Measurements from ENCODE around the gene TMEM168.

Gene TMEM168

GRCh38 chr7:112833082-112833481 is 42.9 kb upstream of the TMEM168 start:
- TF ChIP-seq ESRRG (CRISPR knock-in tag; IDR thresholded peaks at IDR 0.05) (no peak), TOX (CRISPR knock-in tag; IDR thresholded peaks at IDR 0.05; ENCODE audit: borderline replicate concordance) (no peak), PATZ1 (CRISPR knock-in tag; IDR thresholded peaks at IDR 0.05; ENCODE audit: borderline replicate concordance) (no peak), ARNTL (CRISPR knock-in tag; IDR thresholded peaks at IDR 0.05; ENCODE audit: borderline replicate concordance, low read depth) (no peak), ZFP3 (CRISPR knock-in tag; IDR thresholded peaks at IDR 0.05) (no peak), POU6F1 (CRISPR knock-in tag; IDR thresholded peaks at IDR 0.05; ENCODE audit: borderline replicate concordance, low read depth) (no peak), PPARA (CRISPR knock-in tag; IDR thresholded peaks at IDR 0.05; ENCODE audit: borderline replicate concordance) (no peak), BACH2 (CRISPR knock-in tag; IDR thresholded peaks at IDR 0.05; ENCODE audit: borderline replicate concordance) (no peak), OSR1 (CRISPR knock-in tag; IDR thresholded peaks at IDR 0.05) (no peak), ZNF565 (CRISPR knock-in tag; conservative IDR thresholded peaks at IDR 0.05; ENCODE audit: low read depth) (no peak), ZNF8 (CRISPR knock-in tag; IDR thresholded peaks at IDR 0.05) (no peak)

GRCh38 chr7:112830769-112831168 is 40.6 kb upstream of the TMEM168 start:
- no peak for TF ChIP-seq ISL1 (CRISPR knock-in tag; IDR thresholded peaks at IDR 0.05)
- no peak for TF ChIP-seq TSHZ2 (CRISPR knock-in tag; IDR thresholded peaks at IDR 0.05)
- TF ChIP-seq GLIS3 (CRISPR knock-in tag; IDR thresholded peaks at IDR 0.05) = no peak
- no peak for TF ChIP-seq ESRRG (CRISPR knock-in tag; IDR thresholded peaks at IDR 0.05)
- TF ChIP-seq ZNF565 (CRISPR knock-in tag; conservative IDR thresholded peaks at IDR 0.05; ENCODE audit: low read depth) = no peak
- no peak for TF ChIP-seq ZNF8 (CRISPR knock-in tag; IDR thresholded peaks at IDR 0.05)
- no peak for TF ChIP-seq POU6F1 (CRISPR knock-in tag; IDR thresholded peaks at IDR 0.05; ENCODE audit: borderline replicate concordance, low read depth)
- TF ChIP-seq BACH2 (CRISPR knock-in tag; IDR thresholded peaks at IDR 0.05; ENCODE audit: borderline replicate concordance) = no peak
- TF ChIP-seq ZNF70 (CRISPR knock-in tag; IDR thresholded peaks at IDR 0.05) = no peak
- TF ChIP-seq ZC3H10 (CRISPR knock-in tag; IDR thresholded peaks at IDR 0.05) = no peak
- no peak for ATAC-seq

More at GRCh38 chr7:112833082-112833481, 42.9 kb upstream of the TMEM168 start:
- ATAC-seq = no peak

- TF ChIP-seq TOX (CRISPR knock-in tag; IDR thresholded peaks at IDR 0.05; ENCODE audit: borderline replicate concordance) (no peak), ZFP3 (CRISPR knock-in tag; IDR thresholded peaks at IDR 0.05) (no peak), CSRNP3 (CRISPR knock-in tag; IDR thresholded peaks at IDR 0.05) (no peak), CSDC2 (CRISPR knock-in tag; IDR thresholded peaks at IDR 0.05) (no peak), ZFP30 (CRISPR knock-in tag; IDR thresholded peaks at IDR 0.05) (no peak), TCF4 (CRISPR knock-in tag; IDR thresholded peaks at IDR 0.05; ENCODE audit: borderline replicate concordance) (no peak), ZNF8 (CRISPR knock-in tag; IDR thresholded peaks at IDR 0.05) (no peak), OSR1 (CRISPR knock-in tag; IDR thresholded peaks at IDR 0.05) (no peak), ISL1 (CRISPR knock-in tag; IDR thresholded peaks at IDR 0.05) (no peak), TSHZ2 (CRISPR knock-in tag; IDR thresholded peaks at IDR 0.05) (no peak), PPARA (CRISPR knock-in tag; IDR thresholded peaks at IDR 0.05; ENCODE audit: borderline replicate concordance) (no peak), GLIS3 (CRISPR knock-in tag; IDR thresholded peaks at IDR 0.05) (no peak), CREB5 (CRISPR knock-in tag; IDR thresholded peaks at IDR 0.05; ENCODE audit: low read depth) (no peak), ZNF565 (CRISPR knock-in tag; conservative IDR thresholded peaks at IDR 0.05; ENCODE audit: low read depth) (no peak), ARNTL (CRISPR knock-in tag; IDR thresholded peaks at IDR 0.05; ENCODE audit: borderline replicate concordance, low read depth) (no peak)
- ATAC-seq = no peak
Measured at GRCh38 chr7:112828696-112829095, 38.5 kb upstream of the TMEM168 start.
